Right renal pelvis (tissue), 4 donors: ENCODE measurements around the gene KIF6. TPM values are rescaled to one million over a fixed set of nuclear protein-coding genes. Genes with fewer than 3 reads are reported as not detected.

ENCODE experiments used
- DNase-seq, 4 donors: peaks; one replicate each; pipeline ENCODE4 v3.0.0-alpha.2; 2013; ENCODE audit warnings: low read depth in 4 of 4, low spot score in 3 of 4, missing footprints in 1 of 4
- polyA plus RNA-seq, 4 donors: library from polyadenylated mRNA; unstranded; fragments of 120-200 nt; gene quantifications; one replicate each; pipeline ENCODE4 v1.2.1, GENCODE V29; 2013; ENCODE audit not compliant: insufficient read length in 4 of 4

Gene KIF6
- polyA plus RNA-seq, 4 donors: 3.8 to 4.6 (median 4.0) TPM

- no peak for DNase-seq
Observed at GRCh38 chr6:39428152-39428551, 297.1 kb downstream of the KIF6 start.

GRCh38 chr6:39426073-39426456, 299.1 kb downstream of the KIF6 start:
- DNase-seq: no peak

- DNase-seq: no peak
Observed at GRCh38 chr6:39425346-39426072, 299.7 kb downstream of the KIF6 start.

GRCh38 chr6:39424831-39425230, 300.4 kb downstream of the KIF6 start:
- no peak for DNase-seq

GRCh38 chr6:39422238-39422637, 303.0 kb downstream of the KIF6 start:
- no peak for DNase-seq

- no peak for DNase-seq
Observed at GRCh38 chr6:39421383-39422225, 303.6 kb downstream of the KIF6 start.

- DNase-seq: no peak
Observed at GRCh38 chr6:39420300-39421265, 304.6 kb downstream of the KIF6 start.

- DNase-seq: no peak
Observed at GRCh38 chr6:39419607-39420006, 305.6 kb downstream of the KIF6 start.

GRCh38 chr6:39417440-39417839, 307.8 kb downstream of the KIF6 start:
- no peak for DNase-seq

GRCh38 chr6:39416728-39417127, 308.5 kb downstream of the KIF6 start:
- DNase-seq: no peak

GRCh38 chr6:39416026-39416425, 309.2 kb downstream of the KIF6 start:
- DNase-seq: no peak

- no peak for DNase-seq
Observed at GRCh38 chr6:39415482-39415881, 309.7 kb downstream of the KIF6 start.

GRCh38 chr6:39411465-39411864, 313.7 kb downstream of the KIF6 start:
- DNase-seq: no peak

GRCh38 chr6:39411001-39411400, 314.2 kb downstream of the KIF6 start:
- no peak for DNase-seq

- no peak for DNase-seq
Observed at GRCh38 chr6:39409889-39410288, 315.3 kb downstream of the KIF6 start.

- no peak for DNase-seq
Observed at GRCh38 chr6:39407446-39407993, 317.7 kb downstream of the KIF6 start.

- DNase-seq: no peak
Observed at GRCh38 chr6:39404312-39404711, 320.9 kb downstream of the KIF6 start.

GRCh38 chr6:39403304-39403703, 321.9 kb downstream of the KIF6 start:
- DNase-seq: no peak

- DNase-seq: no peak
Observed at GRCh38 chr6:39402239-39402751, 322.9 kb downstream of the KIF6 start.

- DNase-seq: no peak
Observed at GRCh38 chr6:39401376-39401775, 323.8 kb downstream of the KIF6 start.
